ENCODE measurements around the gene MRPL33. TPM values are rescaled to one million over a fixed set of nuclear protein-coding genes. Genes with fewer than 3 reads are reported as not detected.

Gene MRPL33
- total RNA-seq, 1 donor from 2014 or later = 48.3 TPM

- peaks cover 11% of the 10 kb centered on the region for H3K9me3 Mint-ChIP-seq
- no peak for DNase-seq (ENCODE audit: low spot score in 2 of 2, unreplicated experiment in 2 of 2)
- no peak for TF ChIP-seq CTCF (IDR thresholded peaks at IDR 0.05; ENCODE audit: unreplicated experiment)
- peaks cover 16% of the 10 kb centered on the region for H3K36me3 Mint-ChIP-seq
- no peak overlapping the region for H3K4me3 Mint-ChIP-seq
- no peak overlapping the region for H3K27ac Mint-ChIP-seq
- H3K27me3 Mint-ChIP-seq (ENCODE audit: low read depth) = no peaks in the 10 kb centered on the region
- H3K4me1 Mint-ChIP-seq = no peaks in the 10 kb centered on the region
Observed at GRCh38 chr2:27792759-27793158, 21.2 kb downstream of the MRPL33 start.

- TF ChIP-seq CTCF (IDR thresholded peaks at IDR 0.05; ENCODE audit: unreplicated experiment) = no peak
- Mint-ChIP-seq H3K27me3 (ENCODE audit: low read depth) (no peaks in the 10 kb centered on the region), H3K9me3 (peaks cover 3% of the 10 kb centered on the region), H3K36me3 (peaks cover 5% of the 10 kb centered on the region), H3K27ac (peak overlapping the region; percentile 20), H3K4me1 (peaks cover 15% of the 10 kb centered on the region), H3K4me3 (no peak overlapping the region)
- no peak for DNase-seq (ENCODE audit: low spot score in 2 of 2, unreplicated experiment in 2 of 2)
Observed at GRCh38 chr2:27795093-27795834, 23.7 kb downstream of the MRPL33 start.

- H3K4me3 Mint-ChIP-seq = no peak overlapping the region
- H3K4me1 Mint-ChIP-seq = peaks cover 15% of the 10 kb centered on the region
- TF ChIP-seq CTCF (IDR thresholded peaks at IDR 0.05; ENCODE audit: unreplicated experiment) = no peak
- no peaks in the 10 kb centered on the region for H3K9me3 Mint-ChIP-seq
- peak overlapping the region; percentile 35 for H3K27ac Mint-ChIP-seq
- no peak for DNase-seq (ENCODE audit: low spot score in 2 of 2, unreplicated experiment in 2 of 2)
- H3K36me3 Mint-ChIP-seq = peaks cover 3% of the 10 kb centered on the region
- H3K27me3 Mint-ChIP-seq (ENCODE audit: low read depth) = no peaks in the 10 kb centered on the region
Observed at GRCh38 chr2:27795868-27796277, 24.4 kb downstream of the MRPL33 start.

GRCh38 chr2:27796791-27797765 lies 25.6 kb downstream of the MRPL33 start:
- no peaks in the 10 kb centered on the region for H3K27me3 Mint-ChIP-seq (ENCODE audit: low read depth)
- peak overlapping the region; percentile 97 for H3K27ac Mint-ChIP-seq
- TF ChIP-seq CTCF (IDR thresholded peaks at IDR 0.05; ENCODE audit: unreplicated experiment) = no peak
- peaks cover 15% of the 10 kb centered on the region for H3K4me1 Mint-ChIP-seq
- peaks cover 1% of the 10 kb centered on the region for H3K36me3 Mint-ChIP-seq
- DNase-seq (ENCODE audit: low spot score in 2 of 2, unreplicated experiment in 2 of 2) = no peak
- no peak overlapping the region for H3K4me3 Mint-ChIP-seq
- no peaks in the 10 kb centered on the region for H3K9me3 Mint-ChIP-seq

- H3K27me3 Mint-ChIP-seq (ENCODE audit: low read depth) = no peaks in the 10 kb centered on the region
- DNase-seq (ENCODE audit: low spot score in 2 of 2, unreplicated experiment in 2 of 2) = no peak
- peak overlapping the region; percentile 97 for H3K27ac Mint-ChIP-seq
- H3K4me1 Mint-ChIP-seq = peaks cover 15% of the 10 kb centered on the region
- H3K4me3 Mint-ChIP-seq = no peak overlapping the region
- H3K36me3 Mint-ChIP-seq = peaks cover 1% of the 10 kb centered on the region
- no peaks in the 10 kb centered on the region for H3K9me3 Mint-ChIP-seq
- no peak for TF ChIP-seq CTCF (IDR thresholded peaks at IDR 0.05; ENCODE audit: unreplicated experiment)
Observed at GRCh38 chr2:27797841-27798240, 26.3 kb downstream of the MRPL33 start.
